Raji (cell line): Measurements from ENCODE around the gene SLC16A14.

Experiments
- POLR2A ChIP-seq: IDR thresholded peaks from 2 replicates; pipeline ENCODE4 v1.6.1; 2011; ENCODE audit warnings: low read depth, low read length, control low read depth; ENCODE audit not compliant: insufficient read depth

SLC16A14 gene, protein sequence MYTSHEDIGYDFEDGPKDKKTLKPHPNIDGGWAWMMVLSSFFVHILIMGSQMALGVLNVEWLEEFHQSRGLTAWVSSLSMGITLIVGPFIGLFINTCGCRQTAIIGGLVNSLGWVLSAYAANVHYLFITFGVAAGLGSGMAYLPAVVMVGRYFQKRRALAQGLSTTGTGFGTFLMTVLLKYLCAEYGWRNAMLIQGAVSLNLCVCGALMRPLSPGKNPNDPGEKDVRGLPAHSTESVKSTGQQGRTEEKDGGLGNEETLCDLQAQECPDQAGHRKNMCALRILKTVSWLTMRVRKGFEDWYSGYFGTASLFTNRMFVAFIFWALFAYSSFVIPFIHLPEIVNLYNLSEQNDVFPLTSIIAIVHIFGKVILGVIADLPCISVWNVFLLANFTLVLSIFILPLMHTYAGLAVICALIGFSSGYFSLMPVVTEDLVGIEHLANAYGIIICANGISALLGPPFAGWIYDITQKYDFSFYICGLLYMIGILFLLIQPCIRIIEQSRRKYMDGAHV

DNA sequence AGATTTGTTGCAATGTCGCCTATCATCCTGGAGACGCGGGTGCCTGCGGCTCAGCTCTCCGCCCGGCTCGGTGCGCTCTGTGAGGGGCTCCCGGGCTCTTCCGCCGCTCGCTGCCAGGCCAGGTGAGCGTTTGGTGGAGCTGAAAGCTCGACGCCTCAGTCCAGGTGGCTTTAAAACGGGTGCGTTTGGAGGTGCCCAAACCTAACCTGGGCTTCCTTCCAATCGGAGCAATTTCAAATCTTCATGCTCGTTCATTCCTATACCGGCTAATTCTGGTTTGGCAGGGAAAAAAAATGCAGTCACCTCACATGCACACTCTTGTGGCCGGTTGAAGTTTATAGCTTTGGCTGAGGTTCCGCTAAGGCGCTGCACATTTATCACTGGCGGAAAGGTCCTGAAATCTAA, at the start of gene SLC16A14:
TSS of gene SLC16A14 (minus strand) at position 274 of the 405 bp plus-strand sequence. CDS start 9,572 bp downstream, outside the sequence.
- TF ChIP-seq POLR2A, result no peak

DNA sequence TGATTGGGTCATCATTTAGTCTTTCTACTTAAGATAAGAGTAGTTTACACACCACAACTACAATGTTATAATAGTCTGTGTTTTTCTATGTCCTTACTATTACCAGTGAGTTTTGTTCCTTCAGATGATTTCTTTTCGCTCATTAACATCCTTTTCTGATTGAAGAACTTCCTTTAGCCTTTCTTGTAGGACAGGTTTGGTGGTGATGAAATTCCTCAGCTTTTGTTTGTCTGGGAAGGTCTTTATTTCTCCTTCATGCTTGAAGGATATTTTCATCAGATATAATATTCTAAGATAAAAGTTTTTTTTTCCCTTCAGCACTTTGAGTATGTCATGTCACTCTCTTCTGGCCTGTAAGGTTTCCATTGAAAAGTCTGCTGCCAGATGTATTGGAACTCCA, 38.0 kb upstream of the SLC16A14 start:
- TF ChIP-seq POLR2A, result no peak

DNA sequence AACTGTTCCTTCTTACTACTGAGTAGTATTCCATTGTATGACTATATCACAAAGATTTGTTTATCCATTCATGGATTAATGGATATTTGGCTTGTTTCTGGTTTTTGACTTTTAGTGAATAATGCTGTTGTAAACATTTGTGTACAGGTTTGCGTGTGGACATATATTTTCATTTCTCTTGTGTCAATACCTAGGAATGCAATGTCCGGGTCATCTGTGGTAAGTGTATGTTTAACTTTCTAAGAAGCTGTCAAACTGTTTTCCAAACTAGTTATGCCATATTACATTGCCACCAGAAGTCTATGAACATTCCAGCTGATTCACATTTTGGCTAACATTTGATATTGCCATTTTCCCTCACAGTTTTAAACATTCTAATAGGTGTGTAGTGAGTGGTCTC, 29.1 kb upstream of the SLC16A14 start:
- TF ChIP-seq POLR2A, result no peak

DNA sequence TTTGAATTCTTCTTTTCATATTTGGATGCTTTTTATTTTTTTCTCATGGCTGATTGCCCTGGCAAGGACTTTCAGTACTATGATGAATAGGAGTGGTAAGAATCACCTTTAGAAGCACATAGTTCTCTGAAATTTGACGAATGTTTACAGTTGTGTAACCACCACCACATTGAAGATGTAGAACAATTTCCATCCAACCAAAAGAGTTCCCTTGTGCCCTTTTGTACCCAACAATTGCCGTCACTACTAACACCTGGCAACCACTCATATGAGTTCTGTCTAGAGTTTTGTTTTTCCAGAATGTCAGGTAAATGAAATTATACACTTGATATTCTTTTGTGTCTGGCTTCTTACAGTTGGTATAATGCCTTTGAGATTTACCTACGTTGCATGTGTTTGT, 28.7 kb upstream of the SLC16A14 start:
- TF ChIP-seq POLR2A, result no peak

DNA sequence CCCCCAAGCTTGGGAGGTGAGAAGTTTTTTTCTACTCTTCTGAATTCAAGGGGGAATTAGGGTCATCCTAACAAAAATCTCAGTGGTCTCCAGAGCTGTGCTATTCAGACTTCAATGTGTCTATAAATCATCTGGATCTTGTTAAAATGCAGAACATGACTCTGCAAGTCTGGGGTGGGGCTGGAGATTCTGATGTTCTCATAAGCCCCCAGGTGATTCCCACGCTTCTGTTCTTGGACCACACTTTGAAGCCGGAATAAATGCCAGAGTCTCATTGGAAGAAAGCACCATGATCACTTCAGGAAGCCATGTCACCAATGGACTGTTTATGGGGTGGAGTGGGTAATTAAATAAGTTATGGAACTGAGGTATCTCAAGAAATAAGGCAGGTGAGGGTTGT, 22.2 kb upstream of the SLC16A14 start:
- TF ChIP-seq POLR2A, result no peak

DNA sequence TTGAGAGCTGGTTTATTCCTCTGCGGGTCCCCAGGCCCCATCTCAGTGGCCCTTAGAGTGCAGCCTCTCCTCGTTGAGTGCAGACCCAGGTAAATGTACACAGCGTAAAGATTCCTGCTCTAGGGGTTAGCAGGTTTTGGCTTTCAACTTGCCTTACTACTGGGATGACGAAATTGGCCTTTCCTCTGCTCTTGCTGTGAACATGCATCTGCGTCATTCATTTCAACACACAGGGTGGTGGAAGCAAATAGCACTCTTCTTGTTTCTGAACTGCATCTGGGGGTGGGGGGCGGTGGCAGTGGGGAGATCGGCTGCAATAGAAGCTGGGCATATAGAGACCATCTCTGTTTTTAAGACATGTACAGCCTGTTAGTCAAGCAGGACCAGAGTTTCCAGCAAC, 16.5 kb upstream of the SLC16A14 start:
- no peak for TF ChIP-seq POLR2A

DNA sequence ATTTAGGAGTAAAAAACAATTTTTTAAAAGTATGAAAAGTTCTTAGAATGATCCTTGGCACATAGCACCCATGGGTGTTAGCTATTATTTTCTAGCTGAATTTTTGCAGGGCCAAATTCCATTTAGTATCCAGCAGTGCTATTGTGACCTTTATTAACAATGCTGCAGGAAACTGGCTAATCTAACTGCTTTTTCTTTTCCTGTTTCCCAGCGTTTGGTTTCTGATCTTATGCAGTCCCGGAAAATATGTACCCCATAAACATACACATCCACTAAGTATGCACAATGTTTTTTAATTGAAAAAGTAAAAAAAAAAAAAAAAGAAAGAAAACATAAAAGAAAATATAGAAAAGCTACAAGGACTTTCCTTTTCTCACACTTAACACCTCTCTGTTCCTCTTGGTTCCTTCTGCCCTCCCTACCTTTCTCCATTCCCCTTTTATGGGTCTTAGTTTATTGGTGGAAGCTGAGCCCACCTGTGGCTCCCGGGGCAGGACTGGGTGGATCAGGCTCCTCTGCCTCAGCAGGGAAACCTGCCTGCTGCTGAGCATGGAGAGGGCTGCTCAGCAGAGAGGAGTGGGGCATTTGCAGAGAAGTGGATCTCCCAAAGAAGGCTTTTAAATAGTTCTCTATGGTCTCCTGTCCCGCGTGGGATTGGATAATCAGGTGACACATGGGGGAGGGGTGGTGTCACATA, 9.3 kb upstream of the SLC16A14 start:
- no peak for TF ChIP-seq POLR2A

DNA sequence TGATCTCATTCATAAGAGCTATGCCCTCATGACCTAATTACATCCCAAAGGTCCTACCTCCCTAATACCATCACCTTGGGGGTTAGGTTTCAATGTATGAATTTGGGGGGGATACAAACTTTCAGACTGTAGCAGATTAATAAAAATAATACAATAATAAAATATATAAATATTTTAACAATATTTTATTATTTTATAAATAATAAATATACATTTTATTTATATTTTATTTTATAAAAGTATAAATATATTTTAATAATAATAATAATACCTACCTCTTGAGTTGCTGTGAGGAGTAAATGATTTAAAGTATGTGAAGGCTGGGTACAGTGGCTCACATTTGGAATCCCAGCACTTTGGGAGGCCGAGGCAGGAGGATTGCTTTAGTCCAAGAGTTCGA, 8.1 kb upstream of the SLC16A14 start:
- TF ChIP-seq POLR2A, result no peak

DNA sequence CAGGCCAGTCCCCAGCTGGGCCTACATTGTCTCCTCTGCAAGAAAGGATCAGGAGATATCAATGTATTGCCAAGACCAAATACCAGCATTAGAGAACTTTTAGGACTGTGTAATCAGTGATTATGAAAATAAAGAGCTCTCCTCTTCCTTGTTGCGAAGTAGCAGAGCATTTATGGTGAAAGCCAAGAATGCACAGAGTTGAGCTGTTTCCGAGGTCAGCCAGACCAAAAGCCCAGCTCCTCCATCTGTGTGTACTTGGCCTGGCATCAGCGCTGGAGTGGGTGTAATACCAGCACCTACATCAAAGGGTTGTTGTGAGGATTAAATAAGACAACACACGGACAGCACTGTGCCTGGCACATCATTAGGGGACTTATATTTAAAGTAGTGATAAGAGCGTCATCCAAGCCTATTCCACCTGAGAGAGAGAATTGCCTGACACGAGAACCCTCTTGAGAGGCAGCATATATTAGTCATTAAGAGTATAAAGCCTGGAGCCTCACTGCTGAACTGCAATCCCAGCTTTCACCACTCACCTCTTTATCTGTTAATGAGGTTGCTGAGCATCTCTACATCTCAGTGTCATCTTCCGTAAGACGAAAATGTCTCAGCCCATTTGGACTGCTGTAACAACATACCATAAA, 7.4 kb upstream of the SLC16A14 start:
- TF ChIP-seq POLR2A, result no peak

DNA sequence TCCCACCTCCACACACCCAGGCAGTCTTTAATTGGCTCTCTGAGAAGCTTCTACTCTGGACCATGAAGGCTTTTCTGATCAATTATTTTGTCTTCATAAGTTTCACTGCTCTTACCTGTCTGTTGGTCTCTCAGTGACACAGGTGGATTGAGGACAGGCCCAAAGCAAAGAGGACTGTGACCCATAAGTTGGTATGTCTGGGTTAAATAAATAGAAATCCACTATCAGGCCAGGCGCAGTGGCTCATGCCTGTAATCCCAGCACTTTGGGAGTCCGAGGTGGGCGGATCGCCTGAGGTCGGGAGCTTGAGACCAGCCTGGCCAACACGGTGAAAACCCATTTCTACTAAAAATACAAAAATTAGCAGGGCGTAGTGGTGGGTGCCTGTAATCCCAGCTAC, 2.7 kb upstream of the SLC16A14 start:
- TF ChIP-seq POLR2A, result no peak

DNA sequence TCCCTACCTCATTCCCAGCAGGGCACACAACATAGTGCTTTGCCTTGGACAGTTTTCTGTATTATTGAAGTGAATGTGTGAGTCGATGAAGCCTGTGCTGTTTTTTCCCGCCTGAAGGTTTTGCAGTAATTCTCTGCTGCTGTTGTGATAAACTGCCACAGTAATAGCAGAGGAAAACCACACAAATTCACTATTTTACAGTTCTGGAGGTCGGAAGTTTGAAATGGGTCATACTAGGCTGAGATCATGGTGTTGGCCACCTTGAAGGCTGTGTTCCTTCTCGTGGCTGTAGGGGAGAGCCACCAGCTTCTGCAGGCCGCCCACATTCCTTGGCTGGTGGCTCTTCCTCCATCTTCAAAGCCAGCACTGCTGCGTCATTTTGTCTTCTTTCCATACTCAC, 678 bp upstream of the SLC16A14 start:
- TF ChIP-seq POLR2A, result no peak

DNA sequence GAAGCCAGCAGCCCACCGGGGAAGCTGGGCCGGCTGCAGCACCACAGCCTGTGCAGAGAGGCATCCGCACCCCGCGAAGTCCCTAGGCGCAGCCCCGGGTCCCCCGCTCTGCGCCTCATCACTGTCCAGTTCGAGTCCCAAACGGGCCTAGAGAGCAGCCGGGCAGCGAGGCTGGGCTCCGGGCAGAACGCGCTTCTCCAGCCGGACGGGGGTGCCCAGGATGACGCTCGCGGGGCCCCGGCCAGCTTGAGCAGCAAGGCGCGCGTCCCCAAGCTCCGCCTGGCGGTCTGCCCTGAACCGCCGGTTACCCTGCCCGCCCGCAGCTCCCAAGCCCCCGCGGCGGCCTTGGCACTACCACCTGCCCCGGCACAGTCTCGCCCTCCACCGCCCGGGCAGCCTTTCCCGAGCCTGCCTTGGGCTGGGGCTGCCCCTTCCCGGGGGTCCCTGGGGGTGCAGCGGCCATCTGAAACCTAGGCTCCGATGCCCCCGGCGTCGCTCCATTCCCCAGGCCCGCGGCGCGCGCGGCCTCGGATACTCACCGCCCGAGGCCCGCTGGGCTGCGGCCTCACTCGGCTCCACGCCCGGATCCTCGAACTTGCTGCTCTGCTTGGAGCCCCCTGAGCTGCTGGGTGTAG, 591 bp downstream of the SLC16A14 start:
- TF ChIP-seq POLR2A, result no peak

DNA sequence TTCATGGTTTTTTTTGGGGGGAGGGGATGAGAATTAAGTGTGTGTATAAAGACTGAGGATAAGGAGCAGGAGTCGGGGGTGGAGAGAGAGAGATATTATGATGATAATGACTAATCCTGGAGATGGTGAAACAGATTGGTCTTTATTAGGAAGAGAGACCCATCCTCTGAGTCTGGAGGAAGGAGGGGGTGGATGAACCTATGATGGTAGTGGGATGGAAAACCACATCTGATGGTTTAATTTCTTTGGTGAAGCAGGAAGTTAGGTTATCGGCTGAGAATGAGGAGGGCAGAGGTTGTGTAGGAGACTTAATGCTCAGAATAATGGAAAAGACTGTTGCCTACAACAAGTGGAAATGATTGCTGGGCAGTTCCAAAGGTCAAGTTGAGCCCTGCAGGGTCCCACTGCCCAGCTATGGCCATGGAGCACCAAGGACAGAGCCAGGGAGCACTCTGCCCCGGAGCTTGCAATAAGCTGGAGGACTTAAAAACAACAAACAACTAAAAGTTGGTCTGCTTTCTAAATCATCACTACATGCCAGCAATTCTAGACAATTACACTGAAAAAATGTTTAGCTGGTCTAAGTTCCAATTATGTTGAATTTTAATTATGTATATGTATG, 7.9 kb downstream of the SLC16A14 start:
- TF ChIP-seq POLR2A, result no peak

DNA sequence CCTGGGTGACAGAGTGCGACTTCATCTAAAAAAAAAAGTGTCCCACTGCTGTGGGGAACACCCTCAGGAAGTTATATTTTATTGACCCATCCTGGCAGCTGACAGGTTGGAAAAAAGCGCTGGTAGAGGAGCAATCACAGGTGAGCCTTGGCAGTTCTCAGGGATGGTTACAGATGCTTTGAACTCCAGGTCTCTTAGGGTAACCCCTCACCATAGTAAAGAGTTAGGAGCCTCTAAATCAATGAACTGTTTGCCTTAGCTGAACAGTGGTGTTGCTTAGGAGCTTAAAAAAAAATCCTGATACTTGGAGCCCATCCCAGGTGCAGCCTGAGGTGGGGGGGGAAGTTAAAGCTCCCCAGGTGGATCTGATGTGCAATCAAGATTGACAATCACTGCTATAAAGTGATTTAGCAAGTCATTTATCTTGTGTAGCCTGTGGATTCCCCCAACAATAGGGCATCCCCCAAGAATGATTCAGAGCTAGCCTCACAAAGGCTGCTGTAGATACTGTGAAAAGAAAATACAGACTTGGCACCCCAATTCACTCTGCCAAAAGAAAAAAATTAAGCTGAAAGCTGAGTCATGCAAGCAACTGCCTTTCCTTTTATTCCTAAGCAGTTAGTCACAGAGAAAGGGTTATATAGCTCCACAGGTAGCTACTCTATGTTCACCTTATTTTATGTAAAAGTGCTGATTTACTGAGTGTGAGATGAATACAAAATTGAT, 14.8 kb downstream of the SLC16A14 start:
- no peak for TF ChIP-seq POLR2A
